Muscle of leg (tissue), 11 donors: ENCODE results near the gene BASP1. TPM values are rescaled to one million over a fixed set of nuclear protein-coding genes. Genes with fewer than 3 reads are reported as not detected.
"Not testable (repeated sequence)": the region's sequence is repeated elsewhere in the genome, so short reads cannot be mapped to it uniquely, and the experiment has no call there.

Experiments used
- DNase-seq: peaks from one replicate; pipeline ENCODE4 v3.0.0; 2013
- H3K27ac ChIP-seq: one replicate; pipeline ENCODE4 v1.5.1; 2013; ENCODE audit warnings: mild to moderate bottlenecking, low read length, control low read depth
- H3K27me3 ChIP-seq: one replicate; pipeline ENCODE4 v1.6.1; 2013; ENCODE audit warnings: low read length; ENCODE audit not compliant: control insufficient read depth, insufficient read depth
- H3K36me3 ChIP-seq: one replicate; pipeline ENCODE4 v1.6.1; 2013; ENCODE audit warnings: low read length; ENCODE audit not compliant: control insufficient read depth, insufficient read depth
- H3K4me1 ChIP-seq: one replicate; pipeline ENCODE4 v1.6.1; 2013; ENCODE audit warnings: low read length; ENCODE audit not compliant: control insufficient read depth, insufficient read depth
- H3K4me3 ChIP-seq: one replicate; pipeline ENCODE4 v1.5.1; 2013; ENCODE audit warnings: low read length, control low read depth
- H3K9me3 ChIP-seq: replicated peaks from 2 replicates; pipeline ENCODE4 v1.6.1; 2013; ENCODE audit warnings: low read depth, low read length; ENCODE audit not compliant: control insufficient read depth
- WGBS: methylation state at CpG from one replicate; pipeline ENCODE4 v1.1.5; 2013; ENCODE audit warnings: missing lambda C conversion rate; ENCODE audit not compliant: insufficient coverage; 5-methylcytosine and 5-hydroxymethylcytosine counted together
- polyA plus RNA-seq, 8 donors: library from polyadenylated mRNA; unstranded; fragments of 120-200 nt; gene quantifications; one replicate each; pipeline versions ENCODE4 v1.2.1 to v1.2.3, GENCODE V29; 2013; ENCODE audit warnings: inconsistent platforms in 1 of 8, low replicate concordance in 1 of 8; ENCODE audit not compliant: insufficient read length in 8 of 8, insufficient read depth in 1 of 8
- total RNA-seq: library from RNA; stranded (reverse); fragments of 120-200 nt; gene quantifications from one replicate; pipeline ENCODE4 v1.2.4, GENCODE V29; 2013

The BASP1 gene
- total and polyA plus RNA-seq, 9 donors = 18.1 to 61.2 (median 29.8) TPM

DNA sequence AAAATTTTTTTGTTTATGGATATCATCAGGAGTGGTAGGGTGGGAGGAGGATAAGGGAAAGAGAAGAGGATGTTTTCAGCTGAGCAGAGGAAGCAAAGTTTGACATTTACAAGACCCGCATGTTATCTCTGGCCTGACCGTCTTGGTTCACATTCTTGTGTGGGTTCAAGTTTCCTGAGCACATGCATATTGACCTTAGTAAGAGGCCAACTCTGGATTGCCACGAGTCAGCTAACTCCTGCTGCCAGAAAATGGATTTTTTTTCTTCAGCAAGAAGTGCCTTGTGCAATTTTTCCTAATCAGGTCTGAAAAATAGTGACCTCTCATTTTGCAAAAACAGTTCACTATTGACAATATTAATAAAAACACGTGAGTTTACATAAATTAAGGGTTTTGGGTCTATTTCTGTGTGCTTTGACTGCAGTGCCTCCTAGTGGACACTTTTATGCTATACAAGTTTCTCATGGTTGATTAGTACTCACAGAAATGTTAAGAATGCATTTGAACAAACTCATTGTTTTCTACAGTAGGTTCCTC, 27.1 kb upstream of the BASP1 start:
- DNase-seq = peak; percentile 74
- WGBS = 10% methylated on average over 2 of the region's 4 CpGs
- Histone ChIP-seq H3K4me3 (no peak overlapping the region), H3K9me3 (no peaks in the 10 kb centered on the region), H3K27ac (no peak overlapping the region), H3K36me3 (no peaks in the 10 kb centered on the region), H3K27me3 (no peaks in the 10 kb centered on the region), H3K4me1 (peaks cover 15% of the 10 kb centered on the region)

DNA sequence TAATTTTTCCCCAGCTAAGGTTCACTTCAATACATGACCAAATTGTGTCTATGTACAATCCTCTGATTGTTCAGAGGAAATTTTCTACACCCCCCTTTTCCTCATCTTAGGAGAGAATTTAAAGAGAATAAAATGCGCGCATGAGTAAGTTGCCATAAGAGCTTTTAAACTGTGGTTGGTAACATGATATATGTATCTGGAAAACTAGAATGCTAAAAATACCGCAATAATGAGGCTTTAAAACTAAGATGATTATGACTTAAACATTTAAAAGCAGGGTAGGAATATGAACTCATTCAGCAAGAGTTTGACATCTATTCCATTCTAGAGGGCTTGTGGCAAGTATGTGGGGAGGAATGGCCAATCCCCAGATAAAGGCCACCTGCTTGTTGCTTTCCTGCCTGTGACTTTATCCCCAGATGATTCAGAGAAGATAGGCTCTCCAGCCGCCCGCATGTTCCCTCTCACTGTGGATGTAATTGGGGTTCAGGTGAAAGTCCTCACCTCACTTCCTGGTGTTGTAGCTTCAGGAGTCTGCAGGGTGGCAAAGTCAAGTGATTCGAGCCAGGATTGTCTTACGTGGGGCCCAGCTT, 26.5 kb upstream of the BASP1 start:
- Histone ChIP-seq H3K27me3 (no peaks in the 10 kb centered on the region), H3K36me3 (no peaks in the 10 kb centered on the region), H3K4me1 (peaks cover 14% of the 10 kb centered on the region), H3K9me3 (no peaks in the 10 kb centered on the region), H3K4me3 (no peak overlapping the region), H3K27ac (no peak overlapping the region)
- DNase-seq = peak; percentile 28
- WGBS = 61% methylated on average over 2 of the region's 7 CpGs

DNA sequence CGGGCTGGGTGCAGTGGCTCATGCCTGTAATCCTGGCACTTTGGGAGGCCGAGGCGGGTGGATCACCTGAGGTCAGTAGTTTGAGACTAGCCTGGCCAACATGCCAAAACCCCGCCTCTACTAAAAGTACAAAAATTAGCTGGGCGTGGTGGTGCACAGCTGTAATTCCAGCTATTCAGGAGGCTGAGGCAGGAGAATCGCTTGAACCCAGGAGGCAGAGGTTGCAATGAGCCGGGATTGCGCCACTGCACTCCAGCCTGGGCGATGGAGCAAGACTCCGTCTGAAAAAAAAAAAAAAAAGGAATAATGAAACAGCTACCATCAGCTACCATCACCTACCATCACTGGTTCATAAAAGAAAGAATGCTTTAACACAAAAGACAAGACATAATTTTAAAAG, 25.9 kb upstream of the BASP1 start:
- not testable (repeated sequence) for H3K4me3 ChIP-seq, H3K27ac ChIP-seq, H3K36me3 ChIP-seq, H3K9me3 ChIP-seq, H3K27me3 ChIP-seq, DNase-seq
- WGBS = 81% methylated on average over 3 of the region's 10 CpGs
- peaks cover 11% of the 10 kb centered on the region for H3K4me1 ChIP-seq

DNA sequence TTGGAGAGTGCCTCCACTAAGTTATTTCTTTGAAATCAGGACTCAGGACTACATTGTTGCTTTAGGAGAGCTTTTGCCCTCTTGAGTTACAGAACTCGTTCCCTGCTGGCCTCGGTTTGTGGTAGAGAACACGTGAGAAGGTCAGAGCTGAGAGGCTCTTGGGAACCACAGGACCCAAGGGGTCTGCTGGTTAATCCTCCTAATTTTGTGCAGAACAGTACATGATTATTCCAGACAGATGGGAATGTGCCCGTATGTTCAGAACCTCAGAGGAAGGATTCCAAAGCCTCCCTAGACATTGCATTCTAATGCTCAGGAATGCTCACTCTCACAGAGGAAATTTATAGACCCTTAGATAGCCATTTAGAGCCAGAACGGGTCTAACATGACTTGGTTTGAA, 25.2 kb upstream of the BASP1 start:
- H3K27me3 ChIP-seq = no peaks in the 10 kb centered on the region
- H3K9me3 ChIP-seq = no peaks in the 10 kb centered on the region
- H3K36me3 ChIP-seq = no peaks in the 10 kb centered on the region
- peaks cover 11% of the 10 kb centered on the region for H3K4me1 ChIP-seq
- H3K4me3 ChIP-seq = no peak overlapping the region
- WGBS = 20% methylated on average over 2 of the region's 5 CpGs
- no peak overlapping the region for H3K27ac ChIP-seq
- DNase-seq = peak; percentile 9

DNA sequence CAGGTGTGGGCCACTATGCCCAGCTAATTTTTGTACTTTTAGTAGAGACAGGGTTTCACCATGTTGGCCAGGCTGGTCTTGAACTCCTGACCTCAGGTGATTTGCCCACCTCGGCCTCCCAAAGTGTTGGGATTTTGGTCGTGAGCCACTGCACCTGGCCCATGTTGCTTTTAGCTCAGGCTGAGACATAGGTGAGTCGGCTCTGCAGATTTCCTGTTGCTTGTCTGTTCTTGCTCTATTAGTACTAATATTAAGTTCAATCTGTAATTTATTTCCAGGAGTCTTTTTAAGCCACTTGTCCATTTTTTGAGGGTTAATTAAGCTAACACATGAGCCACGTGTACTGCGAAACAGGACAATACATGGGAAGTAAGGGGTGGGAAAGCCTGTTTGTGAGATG, 21.4 kb upstream of the BASP1 start:
- Histone ChIP-seq H3K36me3 (no peaks in the 10 kb centered on the region), H3K4me1 (peaks cover 3% of the 10 kb centered on the region)

DNA sequence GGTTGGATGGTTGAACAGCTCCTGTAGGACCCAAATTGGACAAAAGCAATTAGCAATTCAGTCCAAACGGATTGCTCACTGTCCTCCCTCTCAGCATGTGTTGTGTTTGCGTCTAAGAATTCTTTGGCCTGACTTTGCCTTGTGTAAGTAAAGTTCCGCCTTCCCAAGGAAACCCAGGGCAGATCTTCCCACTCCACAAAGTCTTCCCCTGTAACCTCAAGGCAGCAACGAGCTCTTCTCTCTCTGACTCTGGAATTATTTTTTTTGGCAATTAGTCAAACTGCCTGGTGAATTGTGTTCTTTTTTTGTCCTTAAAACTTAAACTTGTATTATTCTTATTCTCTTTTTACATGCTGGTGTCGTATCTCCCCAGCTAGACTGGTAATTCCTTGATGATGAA, 20.7 kb upstream of the BASP1 start:
- Histone ChIP-seq H3K4me3 (no peak overlapping the region), H3K4me1 (peaks cover 3% of the 10 kb centered on the region), H3K9me3 (peaks cover 4% of the 10 kb centered on the region), H3K27me3 (no peaks in the 10 kb centered on the region), H3K36me3 (no peaks in the 10 kb centered on the region), H3K27ac (no peak overlapping the region)
- no peak for DNase-seq
- WGBS = 100% methylated on average over 1 of the region's 5 CpGs

More for the DNA sequence above, 21.4 kb upstream of the BASP1 start:
- Histone ChIP-seq H3K27ac (no peak overlapping the region), H3K27me3 (no peaks in the 10 kb centered on the region), H3K9me3 (peaks cover 4% of the 10 kb centered on the region), H3K4me3 (no peak overlapping the region)
- WGBS = 90% methylated on average over 2 of the region's 5 CpGs
- no peak for DNase-seq

DNA sequence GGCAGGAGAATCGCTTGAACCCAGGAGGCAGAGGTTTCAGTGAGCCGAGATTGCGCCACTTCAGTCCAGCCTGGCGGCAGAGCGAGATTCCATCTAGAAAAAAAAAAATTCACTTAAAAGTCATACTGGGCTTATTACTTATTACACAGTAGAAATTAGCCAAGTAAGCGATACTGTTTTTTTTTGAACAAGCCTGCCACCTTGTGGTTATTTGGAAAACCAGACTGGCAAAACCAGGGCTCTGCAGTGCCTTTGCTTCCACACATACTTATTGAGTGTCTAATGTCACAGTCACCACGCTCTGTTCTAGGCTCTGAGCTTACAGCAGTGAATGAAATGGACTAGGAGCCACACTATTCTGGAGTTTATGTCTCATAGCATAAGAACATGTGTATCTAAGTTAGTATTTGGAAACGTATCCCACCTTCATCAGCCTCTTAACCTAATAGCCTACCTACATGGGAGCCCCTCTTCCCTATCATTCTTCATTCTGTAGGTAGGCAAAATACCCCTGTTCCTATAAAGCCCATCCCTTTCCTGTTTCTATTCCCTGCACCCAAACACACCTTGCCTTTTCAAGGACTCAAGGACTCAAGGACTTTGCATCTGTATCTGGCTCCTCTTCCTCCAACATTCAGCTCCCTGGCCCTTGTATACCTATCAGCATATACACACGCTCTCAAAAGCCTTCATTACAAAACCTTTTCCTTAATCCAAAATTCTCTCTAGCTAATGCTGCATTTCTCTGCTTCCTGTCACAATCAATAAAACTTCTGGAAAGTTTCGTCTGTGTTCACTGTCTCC, 13.9 kb upstream of the BASP1 start:
- H3K9me3 ChIP-seq = no peaks in the 10 kb centered on the region
- H3K27ac ChIP-seq = no peak overlapping the region
- peak; percentile 80 for DNase-seq
- H3K36me3 ChIP-seq = no peaks in the 10 kb centered on the region
- H3K4me3 ChIP-seq = no peak overlapping the region
- 40% methylated on average over 5 of the region's 10 CpGs for WGBS
- no peaks in the 10 kb centered on the region for H3K4me1 ChIP-seq
- peaks cover 3% of the 10 kb centered on the region for H3K27me3 ChIP-seq

DNA sequence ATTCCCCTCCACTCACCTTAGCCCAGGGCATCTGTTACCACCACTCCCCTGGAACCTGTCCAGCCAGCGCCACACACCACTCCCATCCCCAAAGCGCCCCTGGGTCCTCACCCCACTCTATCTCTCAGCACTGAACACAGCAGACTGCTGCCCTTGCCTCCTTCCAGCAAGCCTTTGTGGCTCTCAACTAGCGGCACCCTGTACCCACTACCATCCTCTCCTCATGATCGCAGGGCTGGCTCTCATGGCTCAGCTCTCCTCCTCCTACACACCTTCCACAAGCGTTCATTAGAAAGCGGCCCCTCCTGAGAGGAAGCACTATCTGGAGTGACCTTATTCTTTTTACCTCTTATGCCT, 13.3 kb upstream of the BASP1 start:
- Histone ChIP-seq H3K9me3 (no peaks in the 10 kb centered on the region), H3K36me3 (no peaks in the 10 kb centered on the region), H3K4me1 (no peaks in the 10 kb centered on the region), H3K27ac (no peak overlapping the region), H3K27me3 (peaks cover 3% of the 10 kb centered on the region), H3K4me3 (no peak overlapping the region)
- no peak for DNase-seq
- 69% methylated on average over 6 of the region's 6 CpGs for WGBS

DNA sequence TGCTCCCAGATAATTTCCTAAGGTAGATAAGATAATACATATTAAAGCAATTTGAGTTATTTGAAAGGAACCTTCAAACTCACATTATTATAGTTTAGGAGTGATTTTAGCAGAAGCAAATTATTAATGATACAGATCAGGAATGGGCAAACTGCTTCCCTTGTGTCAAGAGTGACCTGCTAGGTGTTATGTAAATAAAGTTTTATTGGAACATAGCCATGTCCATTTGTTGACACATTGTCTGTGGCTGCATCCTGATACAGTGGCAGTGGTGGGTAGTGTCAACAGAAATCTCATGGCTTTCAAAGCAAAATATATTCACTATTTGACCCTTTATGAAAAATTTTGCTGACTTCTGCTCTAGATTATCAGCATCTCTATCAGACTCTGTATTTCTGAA, 11.4 kb upstream of the BASP1 start:
- no peak for DNase-seq
- Histone ChIP-seq H3K27ac (no peak overlapping the region), H3K4me1 (no peaks in the 10 kb centered on the region), H3K36me3 (no peaks in the 10 kb centered on the region), H3K4me3 (no peak overlapping the region), H3K9me3 (no peaks in the 10 kb centered on the region), H3K27me3 (peaks cover 3% of the 10 kb centered on the region)

DNA sequence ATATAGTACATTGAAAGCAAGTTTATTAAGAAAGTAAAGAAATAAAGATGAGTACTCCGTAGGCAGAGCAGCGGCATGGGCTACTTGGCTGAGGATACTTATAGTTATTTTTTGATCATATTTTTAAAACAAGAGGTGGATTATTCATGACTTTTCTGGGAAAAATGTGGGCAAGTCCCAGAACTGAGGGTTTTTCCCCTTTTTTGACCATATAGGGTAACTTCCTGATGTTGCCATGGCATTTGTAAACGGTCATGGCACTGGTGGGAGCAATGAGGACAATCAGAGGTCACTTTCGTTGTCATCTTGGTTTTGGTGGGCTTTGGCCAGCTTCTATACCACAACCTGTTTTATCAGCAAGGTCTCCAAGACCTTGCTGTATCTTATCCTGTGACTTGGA, 5.2 kb upstream of the BASP1 start:
- Histone ChIP-seq H3K9me3 (no peaks in the 10 kb centered on the region), H3K4me1 (peaks cover 8% of the 10 kb centered on the region), H3K27me3 (peaks cover 9% of the 10 kb centered on the region), H3K4me3 (no peak overlapping the region), H3K36me3 (no peaks in the 10 kb centered on the region), H3K27ac (no peak overlapping the region)
- WGBS = 79% methylated on average over 2 of the region's 4 CpGs
- no peak for DNase-seq
